Measurements from ENCODE around the gene PRR3.

PRR3 gene

DNA sequence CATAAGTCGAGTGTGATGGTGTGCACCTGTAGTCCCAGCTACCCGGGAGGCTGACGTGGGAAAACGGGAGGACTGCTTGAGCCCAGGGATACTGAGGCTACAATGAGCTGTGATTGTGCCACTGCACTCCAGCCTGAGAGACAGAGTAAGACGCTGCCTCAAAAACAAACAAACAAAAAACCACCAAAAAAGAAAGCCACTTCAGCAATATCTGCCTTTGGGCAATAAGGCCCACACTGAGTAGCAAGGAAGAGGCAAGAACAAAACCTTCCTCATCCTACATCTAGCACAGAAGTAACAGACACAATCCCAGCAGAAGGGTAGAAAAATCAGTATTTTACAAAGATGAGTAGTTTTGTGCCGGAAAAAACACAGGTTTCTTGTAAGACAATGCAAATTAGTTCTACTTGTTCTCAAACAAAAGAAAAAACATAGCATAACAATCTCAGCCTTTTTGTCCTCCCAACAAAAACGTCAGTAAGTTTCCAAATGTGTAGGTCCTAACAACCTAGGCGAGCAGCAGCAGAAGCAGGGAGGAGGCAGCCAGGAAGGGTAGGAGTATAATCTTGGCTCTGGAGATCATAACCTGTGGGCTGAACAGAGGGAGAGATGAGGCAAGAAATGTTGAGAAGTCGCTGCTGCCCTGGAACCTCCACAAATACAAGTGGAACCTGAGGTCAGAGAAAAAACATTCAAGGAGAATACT lies 54.2 kb downstream of the PRR3 start:
- DNase-seq (ENCODE audit: extremely low read depth in 1 of 2, low read depth in 1 of 2), result no peak

DNA sequence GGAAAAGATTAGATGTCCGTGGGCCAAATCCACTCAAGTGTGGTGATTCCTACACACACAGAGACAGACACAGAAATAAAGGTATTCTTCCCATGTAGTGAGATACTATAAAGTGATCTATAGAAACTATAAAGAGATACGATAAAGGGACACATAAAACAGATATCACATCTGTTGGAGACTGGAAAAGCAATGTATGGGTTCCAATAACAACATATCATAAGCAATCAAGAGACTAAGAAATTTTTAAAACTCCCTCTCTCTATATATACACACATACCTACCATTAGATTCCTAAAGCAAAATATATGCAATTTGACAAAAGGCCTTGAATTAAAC lies 54.7 kb downstream of the PRR3 start:
- DNase-seq (ENCODE audit: extremely low read depth in 1 of 2, low read depth in 1 of 2), result no peak

DNA sequence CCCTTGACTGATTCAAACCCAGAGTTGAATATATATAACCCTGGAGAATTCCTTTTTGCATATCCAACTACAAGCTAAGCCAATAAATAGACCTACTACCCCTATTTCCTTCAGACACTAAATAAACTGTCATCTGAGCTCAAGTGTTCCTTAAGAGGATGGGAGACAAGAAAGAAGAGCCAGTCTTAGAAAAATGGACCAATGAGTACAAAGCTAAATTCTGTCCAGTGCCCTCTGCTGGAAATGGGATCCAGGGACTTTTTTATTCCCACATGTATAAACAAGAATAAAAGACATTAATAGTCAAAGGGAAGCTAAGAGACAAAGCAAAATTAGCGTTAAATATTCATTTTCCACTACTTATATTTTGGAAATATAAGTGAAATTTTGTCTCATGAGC lies 55.1 kb downstream of the PRR3 start:
- DNase-seq (ENCODE audit: extremely low read depth in 1 of 2, low read depth in 1 of 2), result no peak

DNA sequence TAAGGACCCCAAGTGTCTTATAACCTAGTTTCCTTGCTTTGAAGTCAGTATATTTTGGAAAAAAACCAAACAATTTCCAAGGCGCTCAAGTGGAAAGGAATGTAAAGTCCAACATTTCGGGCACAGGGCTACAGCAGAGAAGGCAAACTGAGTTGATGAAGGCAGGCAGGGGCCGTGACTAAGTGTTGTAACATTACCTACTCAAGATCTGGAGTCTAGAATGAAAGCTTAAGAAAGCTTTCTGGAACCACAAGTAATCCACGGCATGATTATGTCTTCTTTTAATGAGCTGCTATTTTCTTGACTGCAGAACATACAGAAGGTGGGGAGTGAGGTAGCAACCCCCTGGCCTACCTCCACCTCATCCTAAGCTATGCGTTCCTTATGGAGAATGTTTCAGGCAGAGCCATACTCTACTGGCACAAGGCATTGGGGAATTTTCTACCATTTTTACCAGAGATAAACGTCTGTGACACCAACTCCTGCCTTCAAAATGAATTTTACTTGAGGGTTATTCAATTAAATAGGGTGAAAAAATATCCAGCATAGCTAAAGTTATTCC lies 55.7 kb downstream of the PRR3 start:
- no peak for DNase-seq (ENCODE audit: extremely low read depth in 1 of 2, low read depth in 1 of 2)

All from activated CD8-positive, alpha-beta memory T cell treated with anti-CD3 and anti-CD28 coated beads for 1 hour (primary cell).